ENCODE results near the gene ZNF185.

The ZNF185 gene

DNA sequence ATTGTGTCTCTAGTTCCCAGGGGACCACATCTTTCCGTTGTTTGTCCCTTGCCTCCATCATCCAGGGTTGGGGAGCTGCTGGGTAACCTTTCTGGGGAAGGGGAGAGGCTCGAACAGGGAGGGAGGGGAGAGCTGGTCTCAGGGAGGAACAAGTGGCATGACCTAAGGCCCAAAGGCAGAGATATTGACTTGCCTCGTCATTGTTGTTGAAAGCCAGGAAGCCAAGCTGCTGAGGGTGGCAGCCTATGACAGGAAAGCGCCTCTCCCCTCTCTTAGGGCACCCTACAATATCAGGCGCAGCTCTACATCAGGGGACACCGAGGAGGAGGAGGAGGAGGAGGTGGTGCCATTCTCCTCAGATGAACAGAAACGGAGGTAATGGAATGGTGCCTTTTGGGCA lies 20.8 kb downstream of the ZNF185 start:
- DNase-seq, result no peak

GRCh38 chrX:152923599-152923998 lies 25.7 kb downstream of the ZNF185 start:
- DNase-seq, result no peak

GRCh38 chrX:152925835-152926234 lies 28.0 kb downstream of the ZNF185 start:
- DNase-seq, result no peak

- DNase-seq, result peak; percentile 80
Observed at GRCh38 chrX:152926279-152926678, 28.4 kb downstream of the ZNF185 start.

DNA sequence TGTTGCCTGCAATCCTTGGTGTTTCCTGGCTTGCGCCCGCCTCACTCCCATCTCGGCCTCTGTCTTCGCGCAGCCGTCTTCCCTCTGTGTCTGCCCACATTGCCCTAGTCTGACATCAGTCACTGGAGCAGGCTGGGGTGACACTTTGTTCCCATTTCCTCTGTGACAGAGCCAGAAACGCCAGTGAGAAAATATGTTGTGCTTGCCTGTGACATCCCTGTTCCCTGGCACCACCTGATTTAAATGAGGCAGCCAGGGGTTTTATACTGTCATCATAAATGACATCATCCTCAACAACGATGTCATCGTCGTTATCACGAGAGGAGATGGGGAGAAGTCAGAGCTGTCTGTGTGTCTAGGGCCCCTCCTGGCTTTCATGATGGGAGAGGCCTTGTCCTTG lies 29.1 kb downstream of the ZNF185 start:
- no peak for DNase-seq

GRCh38 chrX:152927858-152928760 lies 30.2 kb downstream of the ZNF185 start:
- no peak for DNase-seq

- no peak for DNase-seq
Observed at GRCh38 chrX:152928761-152929400, 31.0 kb downstream of the ZNF185 start.

GRCh38 chrX:152929898-152930297 lies 32.0 kb downstream of the ZNF185 start:
- no peak for DNase-seq

DNA sequence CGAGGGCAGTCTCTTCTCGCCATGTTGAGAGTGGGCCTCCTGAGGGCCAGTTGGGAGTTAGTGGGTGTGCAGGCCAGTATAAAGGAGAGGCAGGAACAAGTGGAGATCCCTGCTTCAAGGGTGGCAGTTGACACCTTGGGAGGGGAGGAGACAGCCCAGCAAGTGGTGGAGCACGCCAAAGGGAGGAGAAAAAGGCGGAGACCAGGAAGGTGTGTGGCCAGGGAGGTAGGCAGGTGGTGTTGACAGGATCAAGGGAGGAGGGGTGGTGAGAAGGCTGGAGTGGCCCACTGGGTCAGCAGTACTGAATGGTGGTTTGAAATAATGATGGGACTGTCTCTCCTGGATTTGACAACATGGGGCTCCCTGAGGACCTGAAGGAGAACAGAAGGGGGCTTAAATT lies 32.6 kb downstream of the ZNF185 start:
- no peak for DNase-seq

DNA sequence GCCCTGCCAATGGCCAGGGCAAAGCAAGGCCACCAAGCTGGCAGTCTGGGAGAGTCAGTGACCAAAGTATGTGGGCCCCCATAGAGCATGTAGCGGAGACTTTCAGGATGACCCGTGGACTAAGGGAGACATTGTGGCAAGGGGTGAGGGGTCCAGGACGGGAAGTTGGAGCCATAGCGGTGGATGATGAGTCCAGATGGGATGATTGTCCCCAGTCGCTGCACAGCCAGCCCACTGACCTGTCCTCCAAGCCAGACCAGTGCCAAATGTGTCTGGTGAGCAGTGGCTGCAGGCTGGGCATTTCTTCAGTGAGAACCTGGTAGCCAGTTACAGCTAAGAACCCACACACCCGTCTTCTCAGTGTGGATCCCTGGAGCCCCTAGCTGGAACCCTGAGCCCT lies 34.3 kb downstream of the ZNF185 start:
- DNase-seq, result no peak

GRCh38 chrX:152932598-152933175 lies 34.8 kb downstream of the ZNF185 start:
- no peak for DNase-seq

DNA sequence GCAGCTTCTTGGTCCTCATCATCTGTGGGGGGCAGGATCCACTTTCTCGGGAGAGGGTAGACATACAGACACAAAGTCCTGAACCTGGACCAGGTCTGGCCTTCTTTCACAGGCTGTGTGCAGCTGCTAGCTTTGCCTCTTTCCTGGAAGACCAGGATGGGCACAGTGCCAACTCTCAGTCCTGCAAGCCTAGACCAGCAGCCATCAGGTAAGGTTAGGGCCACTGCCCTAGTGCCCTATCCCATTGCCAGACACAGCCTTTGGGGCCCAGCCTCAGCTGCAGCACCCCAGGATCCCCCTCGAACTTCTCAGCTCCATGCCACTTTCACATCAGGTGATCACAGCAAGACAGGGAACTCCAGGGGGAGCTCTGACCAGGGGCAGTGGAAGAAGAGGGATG lies 38.4 kb downstream of the ZNF185 start:
- DNase-seq, result no peak

DNA sequence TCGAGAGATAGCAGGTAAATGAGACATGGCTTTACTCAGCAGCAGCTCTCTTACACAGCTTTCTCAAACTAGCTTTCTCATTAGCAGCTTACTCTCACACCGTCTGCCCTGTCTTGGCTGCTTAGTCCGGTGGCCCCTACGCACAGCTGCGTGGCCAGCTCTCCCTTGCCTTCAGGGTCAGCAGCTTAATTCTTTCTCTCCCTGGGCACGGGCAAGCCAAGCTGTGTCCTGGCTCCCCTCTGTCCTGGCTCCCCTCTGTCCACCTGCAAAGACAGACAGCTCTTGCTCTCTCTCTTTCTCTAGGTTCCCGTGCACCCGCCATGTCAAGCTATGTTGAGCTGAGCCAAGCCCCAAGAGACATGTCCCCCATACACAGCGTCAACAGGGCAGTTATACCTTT lies 39.4 kb downstream of the ZNF185 start:
- DNase-seq, result no peak

DNA sequence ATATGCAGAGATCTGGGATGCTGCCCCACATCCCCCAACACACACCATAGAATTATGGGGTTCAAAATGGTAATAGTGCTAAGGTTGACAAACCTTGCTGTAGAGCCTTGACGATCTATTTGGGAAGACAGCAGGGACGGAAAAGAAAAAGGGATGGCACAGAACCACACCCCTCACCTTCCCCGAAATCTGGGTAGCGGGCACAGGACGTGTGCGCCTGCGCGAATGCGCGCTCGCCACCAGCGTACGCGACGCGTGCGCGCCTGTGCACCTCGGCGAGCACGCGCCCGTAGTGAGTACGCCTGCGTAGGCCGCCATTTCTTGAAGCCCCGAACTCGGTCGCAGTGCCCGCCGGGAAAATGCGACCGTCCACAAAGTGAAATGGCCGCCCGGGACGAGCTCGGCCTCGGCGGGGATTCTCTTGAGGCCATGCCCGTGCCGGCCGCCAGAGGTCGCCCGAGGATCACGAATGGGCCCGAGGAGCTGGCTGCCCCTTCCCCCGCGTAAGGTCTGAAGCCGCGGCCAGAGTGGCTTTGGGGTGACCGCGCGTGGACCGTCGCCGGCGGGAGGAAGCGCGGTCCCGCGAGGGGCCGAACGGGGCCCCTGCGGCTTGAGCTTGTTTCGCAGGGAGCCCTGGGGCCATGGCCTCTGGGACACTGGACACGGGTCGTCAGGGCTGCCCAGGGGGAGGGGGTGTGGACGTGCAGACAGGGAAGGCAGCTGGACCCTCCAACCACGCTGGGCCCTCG lies 43.6 kb downstream of the ZNF185 start:
- peak; percentile 84 for DNase-seq

GRCh38 chrX:152942077-152942442 lies 44.2 kb downstream of the ZNF185 start:
- no peak for DNase-seq

GRCh38 chrX:152943826-152944225 lies 46.0 kb downstream of the ZNF185 start:
- DNase-seq, result no peak

GRCh38 chrX:152945021-152945979 lies 47.4 kb downstream of the ZNF185 start:
- no peak for DNase-seq

DNA sequence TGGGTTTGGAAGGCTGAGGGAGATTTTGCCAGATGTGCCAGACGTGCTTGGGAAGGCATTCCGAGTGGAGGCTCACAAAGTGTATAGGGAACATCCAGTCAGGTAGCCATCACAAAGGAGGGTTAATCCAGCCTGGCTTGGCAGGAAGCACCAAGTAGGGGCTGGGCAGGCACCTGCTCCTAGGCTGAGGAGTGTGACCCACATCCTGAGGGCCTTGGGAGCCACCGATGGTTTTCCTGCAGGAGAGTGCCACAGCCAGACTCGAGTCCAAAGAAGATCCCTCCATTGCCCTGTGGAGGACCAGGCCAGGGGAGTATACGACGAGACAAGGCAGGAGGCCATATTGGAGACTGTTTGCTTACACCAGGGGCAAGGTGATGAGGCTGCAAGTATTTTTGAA lies 48.8 kb downstream of the ZNF185 start:
- DNase-seq, result no peak
